Stomach (tissue), 9 donors: ENCODE measurements around the gene CRACDL. TPM values are rescaled to one million over a fixed set of nuclear protein-coding genes. Genes with fewer than 3 reads are reported as not detected.

ENCODE experiments used
- DNase-seq, 2 donors: peaks; one replicate each; pipeline versions ENCODE4 v3.0.0 to v3.0.0-alpha.2; 2013 to 2019
- H3K27ac ChIP-seq, 5 donors: fragments of 200-600 bp in 4 of 5; sonication (generic) in 4 of 5; one replicate each; pipeline ENCODE4 v1.5.1; 2013 to 2019; ENCODE audit warnings: mild to moderate bottlenecking in 1 of 5, moderate library complexity in 1 of 5
- H3K27me3 ChIP-seq, 3 donors: fragments of 200-600 bp; sonication (generic); one replicate each; pipeline ENCODE4 v1.5.1; 2017 to 2019; ENCODE audit warnings: mixed run types in 1 of 3
- H3K36me3 ChIP-seq, 4 donors: fragments of 200-600 bp; sonication (generic); 1 replicate in 3 of 4; 2 replicates in 1 of 4; pipeline ENCODE4 v1.5.1; 2016 to 2019
- H3K4me1 ChIP-seq, 4 donors: fragments of 200-600 bp; sonication (generic); one replicate each; pipeline ENCODE4 v1.5.1; 2016 to 2019
- H3K4me3 ChIP-seq, 4 donors: fragments of 200-600 bp; sonication (generic) in 3 of 4; one replicate each; pipeline ENCODE4 v1.5.1; 2016 to 2019; ENCODE audit warnings: mild to moderate bottlenecking in 1 of 4
- H3K9me3 ChIP-seq, 4 donors: fragments of 200-600 bp; sonication (generic); one replicate each; pipeline ENCODE4 v1.5.1; 2016 to 2019
- EP300 ChIP-seq: sonication (generic); formaldehyde crosslinking; IDR thresholded peaks from one replicate; pipeline ENCODE4 v1.6.1; 2017; ENCODE audit warnings: antibody characterized with exemption
- POLR2A ChIP-seq, 4 donors: fragments of 450-650 bp; IDR thresholded peaks; one replicate each; pipeline ENCODE4 v1.6.1; 2016; ENCODE audit warnings: antibody characterized with exemption in 4 of 4, control low read depth in 2 of 4, mild to moderate bottlenecking in 1 of 4, moderate library complexity in 1 of 4
- POLR2AphosphoS5 ChIP-seq, 3 donors: sonication (generic); formaldehyde crosslinking; IDR thresholded peaks; one replicate each; pipeline ENCODE4 v1.6.1; 2016; ENCODE audit warnings: antibody characterized with exemption in 3 of 3
- WGBS, 5 donors: extraction: QIAGEN DNeasy Blood & Tissue Kit in 3 of 5; methylation state at CpG; one replicate each; pipeline versions ENCODE4 v1.1.5 to v1.1.7; 2013 to 2018; 5-methylcytosine and 5-hydroxymethylcytosine counted together
- intact Hi-C: fragments of 100-400 bp; cut with DNase I; formaldehyde crosslinking; loops from one replicate; pipeline ENCODE4 v1.15.1; 2023; ENCODE audit warnings: low total_unique reads
- polyA plus RNA-seq, 3 donors: library from polyadenylated mRNA; stranded (reverse); fragments of 200-250 nt; gene quantifications; one replicate each; pipeline ENCODE4 v1.2.3, GENCODE V29; 2013
- total RNA-seq, 5 donors: library from RNA; depleted of rRNA; stranded (reverse); fragments of >200 nt; gene quantifications; one replicate each; pipeline versions ENCODE4 v1.1.0 to v1.2.3, GENCODE V29; 2014 to 2016
- TF ChIP-seq, protein P1 (sequence below), 7 experiments: fragments of 450-650 bp in 4 of 7; fragments of 200-600 bp in 3 of 7; sonication (generic) in 3 of 7; IDR thresholded peaks; one replicate each; pipeline ENCODE4 v1.5.1; 2016 to 2019; ENCODE audit warnings: antibody characterized with exemption in 7 of 7, control low read depth in 2 of 7, mild to moderate bottlenecking in 1 of 7
- donor health status: healthy with polysubstance abuse.
- donor health status: Bipolar disorder and iron deficiency.
- donor health status: healthy.

CRACDL gene
- total and polyA plus RNA-seq, 8 donors = 5.4 to 205 (median 7.8) TPM

DNA sequence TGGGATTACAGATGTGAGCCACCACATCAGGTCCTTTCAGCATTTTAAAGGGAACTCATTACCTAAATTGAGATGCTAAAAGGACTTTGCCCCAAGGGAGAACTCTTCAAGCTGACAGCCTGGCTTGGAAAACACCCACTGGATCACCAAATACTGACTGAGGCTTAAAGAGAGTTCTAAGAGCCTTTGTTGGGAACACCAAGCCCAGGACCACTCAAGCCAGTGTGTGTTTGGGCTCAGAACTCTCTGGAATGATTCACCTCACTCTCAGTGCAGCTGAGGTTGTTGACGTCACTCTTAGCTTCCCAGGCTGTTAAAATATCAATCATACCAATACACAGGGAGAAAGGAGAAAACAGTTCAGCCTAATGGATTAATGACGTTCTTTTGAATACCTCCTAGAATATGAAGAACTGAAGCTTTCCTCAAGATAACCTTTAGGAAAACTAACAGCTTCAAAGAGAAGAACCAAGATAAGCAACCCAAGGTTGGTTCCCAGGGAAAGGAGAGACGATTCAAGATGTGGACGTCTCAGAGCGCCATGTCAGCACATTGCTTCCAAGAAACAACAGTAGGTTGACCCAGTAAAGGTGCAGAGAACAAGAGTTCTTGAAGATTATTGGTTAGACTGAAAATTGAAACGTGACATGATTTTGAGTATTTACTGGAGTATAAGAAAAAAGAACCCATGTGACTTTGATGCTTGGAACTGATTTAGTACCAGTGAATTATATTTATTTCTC is 157.1 kb downstream of the CRACDL start:
- Histone ChIP-seq H3K36me3 (no peaks in the 10 kb centered on the region), H3K27me3 (no peaks in the 10 kb centered on the region), H3K4me3 (no peak overlapping the region), H3K27ac (no peak overlapping the region), H3K9me3 (peaks cover 0 to 20% (median 10%) of the 10 kb centered on the region in 4 donors), H3K4me1 (peaks cover 0 to 26% (median 11%) of the 10 kb centered on the region in 4 donors)
- 47 to 68% (median 59%) methylated on average over 6 of the region's 6 CpGs for WGBS, 5 donors
- DNase-seq = no peak
- intact Hi-C loops = no loop called here
- TF ChIP-seq EP300 (no peak), POLR2AphosphoS5 (IDR thresholded peaks at IDR 0.05) (no peak), POLR2A (IDR thresholded peaks at IDR 0.05) (no peak)
- TF ChIP-seq, protein P1, sequence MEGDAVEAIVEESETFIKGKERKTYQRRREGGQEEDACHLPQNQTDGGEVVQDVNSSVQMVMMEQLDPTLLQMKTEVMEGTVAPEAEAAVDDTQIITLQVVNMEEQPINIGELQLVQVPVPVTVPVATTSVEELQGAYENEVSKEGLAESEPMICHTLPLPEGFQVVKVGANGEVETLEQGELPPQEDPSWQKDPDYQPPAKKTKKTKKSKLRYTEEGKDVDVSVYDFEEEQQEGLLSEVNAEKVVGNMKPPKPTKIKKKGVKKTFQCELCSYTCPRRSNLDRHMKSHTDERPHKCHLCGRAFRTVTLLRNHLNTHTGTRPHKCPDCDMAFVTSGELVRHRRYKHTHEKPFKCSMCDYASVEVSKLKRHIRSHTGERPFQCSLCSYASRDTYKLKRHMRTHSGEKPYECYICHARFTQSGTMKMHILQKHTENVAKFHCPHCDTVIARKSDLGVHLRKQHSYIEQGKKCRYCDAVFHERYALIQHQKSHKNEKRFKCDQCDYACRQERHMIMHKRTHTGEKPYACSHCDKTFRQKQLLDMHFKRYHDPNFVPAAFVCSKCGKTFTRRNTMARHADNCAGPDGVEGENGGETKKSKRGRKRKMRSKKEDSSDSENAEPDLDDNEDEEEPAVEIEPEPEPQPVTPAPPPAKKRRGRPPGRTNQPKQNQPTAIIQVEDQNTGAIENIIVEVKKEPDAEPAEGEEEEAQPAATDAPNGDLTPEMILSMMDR (IDR thresholded peaks at IDR 0.05) = no peak

DNA sequence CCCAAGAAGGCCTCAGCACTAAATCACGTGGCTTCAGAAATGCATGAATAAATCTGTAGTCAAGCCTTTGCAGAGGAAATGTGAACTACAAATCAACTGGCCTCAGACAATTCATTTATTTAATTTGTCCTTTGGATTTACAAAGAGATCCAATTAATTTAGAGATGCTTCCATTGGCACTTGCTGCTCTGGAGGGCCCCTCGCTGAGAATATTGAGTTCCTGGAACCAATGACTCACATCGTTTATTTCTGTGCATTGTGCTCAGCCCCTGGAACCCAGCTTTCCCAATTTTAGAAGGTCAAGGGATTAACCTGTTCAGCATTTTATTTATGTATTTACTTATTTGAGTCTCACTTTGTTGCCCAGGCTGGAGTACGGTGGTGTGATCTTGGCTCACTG is 157.9 kb downstream of the CRACDL start:
- Histone ChIP-seq H3K36me3 (no peaks in the 10 kb centered on the region), H3K27ac (no peak overlapping the region), H3K4me1 (peaks cover 0 to 26% (median 11%) of the 10 kb centered on the region in 4 donors), H3K27me3 (no peaks in the 10 kb centered on the region), H3K9me3 (peaks cover 0 to 20% (median 10%) of the 10 kb centered on the region in 4 donors), H3K4me3 (no peak overlapping the region)
- WGBS, 5 donors = 73 to 89% (median 86%) methylated on average over 4 of the region's 4 CpGs
- no peak for DNase-seq
- intact Hi-C loops = no loop called here
- TF ChIP-seq POLR2AphosphoS5 (IDR thresholded peaks at IDR 0.05) = no peak
- no peak for TF ChIP-seq POLR2A (IDR thresholded peaks at IDR 0.05)
- TF ChIP-seq, protein P1 (IDR thresholded peaks at IDR 0.05) = no peak
- TF ChIP-seq EP300 = no peak

DNA sequence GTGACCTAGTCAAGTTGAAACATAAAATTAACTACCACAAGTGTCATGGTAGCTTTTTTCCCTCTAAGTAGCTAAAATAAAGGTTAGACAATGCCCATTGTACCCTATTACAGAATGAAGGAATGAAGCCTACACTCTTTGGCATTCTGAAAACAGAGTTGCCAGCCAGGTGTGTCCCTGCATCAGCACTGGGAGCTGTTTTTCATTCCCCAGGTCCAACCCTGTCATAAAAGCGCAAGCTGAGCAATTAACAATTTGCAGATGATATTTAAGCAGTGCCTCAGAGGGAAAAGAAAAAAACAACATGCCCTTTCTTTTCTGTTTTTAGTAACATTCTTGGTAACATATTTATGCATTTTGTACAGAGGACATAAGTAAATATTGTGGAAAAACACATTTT is 158.3 kb downstream of the CRACDL start:
- no peaks in the 10 kb centered on the region for H3K27me3 ChIP-seq
- no peaks in the 10 kb centered on the region for H3K36me3 ChIP-seq
- no peak overlapping the region for H3K4me3 ChIP-seq
- 93 to 100% (median 100%) methylated on average over 1 of the region's 1 CpG for WGBS, 5 donors
- no peak for TF ChIP-seq POLR2AphosphoS5 (IDR thresholded peaks at IDR 0.05)
- no peak for TF ChIP-seq POLR2A (IDR thresholded peaks at IDR 0.05)
- no peak overlapping the region for H3K27ac ChIP-seq
- peaks cover 0 to 26% (median 13%) of the 10 kb centered on the region in 4 donors for H3K4me1 ChIP-seq
- intact Hi-C loops = no loop called here
- DNase-seq = no peak
- H3K9me3 ChIP-seq = peaks cover 0 to 18% (median 8%) of the 10 kb centered on the region in 4 donors

- no peak for DNase-seq
Observed at GRCh38 chr2:98777076-98777475, 158.9 kb downstream of the CRACDL start.

More at GRCh38 chr2:98777076-98777475, 158.9 kb downstream of the CRACDL start:
- WGBS, 5 donors = 94 to 96% (median 95%) methylated on average over 6 of the region's 6 CpGs
- Histone ChIP-seq H3K27ac (no peak overlapping the region), H3K9me3 (peaks cover 0 to 12% (median 4%) of the 10 kb centered on the region in 4 donors), H3K36me3 (no peaks in the 10 kb centered on the region), H3K4me3 (no peak overlapping the region), H3K4me1 (peaks cover 0 to 28% (median 15%) of the 10 kb centered on the region in 4 donors), H3K27me3 (no peaks in the 10 kb centered on the region)
- intact Hi-C loops = no loop called here
- TF ChIP-seq EP300 (no peak), POLR2A (IDR thresholded peaks at IDR 0.05) (no peak), POLR2AphosphoS5 (IDR thresholded peaks at IDR 0.05) (no peak)
- TF ChIP-seq, protein P1 (IDR thresholded peaks at IDR 0.05) = no peak
